ENCODE measurements around the gene ATP5F1D.

The ATP5F1D gene

DNA sequence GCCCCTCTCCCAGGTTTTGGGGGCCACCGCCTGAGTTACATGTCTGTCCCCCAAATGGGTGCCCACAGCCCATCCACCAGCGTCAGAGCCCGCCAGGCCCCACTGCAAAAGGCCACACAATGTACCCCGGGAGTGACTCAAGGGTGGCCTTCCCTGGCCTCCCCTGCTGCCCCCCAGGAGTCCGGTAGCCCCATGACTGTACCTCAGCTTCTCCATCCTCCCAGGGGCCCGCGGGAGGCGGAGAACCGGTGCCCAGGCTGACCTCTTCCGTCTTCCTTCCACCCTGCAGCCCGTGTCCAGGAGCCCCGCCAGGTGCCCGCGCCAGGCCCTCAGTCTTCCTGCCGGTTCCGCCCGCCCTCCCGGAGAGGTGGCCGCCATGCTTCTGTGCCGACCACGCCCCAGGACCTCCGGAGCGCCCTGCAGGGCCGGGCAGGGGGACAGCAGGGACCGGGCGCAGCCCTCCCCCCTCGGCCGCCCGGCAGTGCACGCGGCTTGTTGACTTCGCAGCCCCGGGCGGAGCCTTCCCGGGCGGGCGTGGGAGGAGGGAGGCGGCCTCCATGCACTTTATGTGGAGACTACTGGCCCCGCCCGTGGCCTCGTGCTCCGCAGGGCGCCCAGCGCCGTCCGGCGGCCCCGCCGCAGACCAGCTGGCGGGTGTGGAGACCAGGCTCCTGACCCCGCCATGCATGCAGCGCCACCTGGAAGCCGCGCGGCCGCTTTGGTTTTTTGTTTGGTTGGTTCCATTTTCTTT lies 14.1 kb upstream of the ATP5F1D start:
- TF ChIP-seq, protein P1, sequence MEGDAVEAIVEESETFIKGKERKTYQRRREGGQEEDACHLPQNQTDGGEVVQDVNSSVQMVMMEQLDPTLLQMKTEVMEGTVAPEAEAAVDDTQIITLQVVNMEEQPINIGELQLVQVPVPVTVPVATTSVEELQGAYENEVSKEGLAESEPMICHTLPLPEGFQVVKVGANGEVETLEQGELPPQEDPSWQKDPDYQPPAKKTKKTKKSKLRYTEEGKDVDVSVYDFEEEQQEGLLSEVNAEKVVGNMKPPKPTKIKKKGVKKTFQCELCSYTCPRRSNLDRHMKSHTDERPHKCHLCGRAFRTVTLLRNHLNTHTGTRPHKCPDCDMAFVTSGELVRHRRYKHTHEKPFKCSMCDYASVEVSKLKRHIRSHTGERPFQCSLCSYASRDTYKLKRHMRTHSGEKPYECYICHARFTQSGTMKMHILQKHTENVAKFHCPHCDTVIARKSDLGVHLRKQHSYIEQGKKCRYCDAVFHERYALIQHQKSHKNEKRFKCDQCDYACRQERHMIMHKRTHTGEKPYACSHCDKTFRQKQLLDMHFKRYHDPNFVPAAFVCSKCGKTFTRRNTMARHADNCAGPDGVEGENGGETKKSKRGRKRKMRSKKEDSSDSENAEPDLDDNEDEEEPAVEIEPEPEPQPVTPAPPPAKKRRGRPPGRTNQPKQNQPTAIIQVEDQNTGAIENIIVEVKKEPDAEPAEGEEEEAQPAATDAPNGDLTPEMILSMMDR (conservative IDR thresholded peaks at IDR 0.05), result no peak
- H3K27ac ChIP-seq, result no peak overlapping the region

GRCh38 chr19:1228161-1228957 lies 13.2 kb upstream of the ATP5F1D start:
- H3K27ac ChIP-seq, result no peak overlapping the region
- TF ChIP-seq, protein P1 (conservative IDR thresholded peaks at IDR 0.05), result no peak

GRCh38 chr19:1229056-1229923 lies 12.3 kb upstream of the ATP5F1D start:
- TF ChIP-seq, protein P1 (conservative IDR thresholded peaks at IDR 0.05), result no peak

DNA sequence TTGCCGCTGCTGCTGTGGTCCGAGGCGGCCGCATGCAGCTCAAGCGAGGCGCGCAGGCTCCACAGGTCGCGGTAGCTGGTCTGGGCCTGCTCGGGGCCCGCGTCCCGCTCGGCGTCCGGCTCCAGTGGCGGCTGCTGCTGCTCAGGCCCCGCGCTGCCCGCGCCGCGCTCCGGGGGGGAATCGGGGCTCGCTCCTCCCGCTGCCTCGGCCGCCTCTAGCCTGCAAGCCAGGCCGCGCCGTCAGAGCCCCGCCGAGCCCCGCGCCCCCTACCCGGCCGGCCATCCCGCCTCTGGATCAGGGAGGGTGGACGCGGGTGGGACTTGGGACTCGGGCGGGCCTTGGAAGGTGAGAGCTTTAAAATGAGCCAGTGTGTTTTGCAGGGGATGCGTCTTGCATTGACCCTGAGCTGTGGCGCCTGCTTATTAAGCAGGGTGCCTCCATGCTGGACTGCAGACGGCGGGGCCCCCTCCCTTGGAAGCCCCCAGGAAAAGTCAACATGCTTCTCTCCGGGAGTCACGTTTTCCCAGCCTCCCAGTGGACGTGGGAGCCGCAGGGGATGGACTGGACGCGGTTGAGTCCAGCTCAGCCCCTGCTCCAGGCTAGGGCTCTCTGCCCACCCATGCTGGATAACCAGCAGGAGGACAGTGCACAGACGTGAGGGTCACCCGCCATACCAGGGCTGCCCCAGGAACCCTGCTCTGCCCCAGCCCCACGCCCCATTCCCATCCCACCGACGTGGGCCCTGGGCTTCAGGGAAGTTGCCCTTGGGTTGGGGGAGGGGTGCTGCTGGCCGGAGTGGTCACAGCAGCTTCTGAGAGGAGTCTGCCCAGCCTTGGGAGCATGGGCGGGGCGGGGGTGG lies 11.4 kb upstream of the ATP5F1D start:
- TF ChIP-seq, protein P1 (conservative IDR thresholded peaks at IDR 0.05), result no peak
- H3K27ac ChIP-seq, result no peak overlapping the region

More at GRCh38 chr19:1229056-1229923, 12.3 kb upstream of the ATP5F1D start:
- no peak overlapping the region for H3K27ac ChIP-seq

- TF ChIP-seq, protein P1 (conservative IDR thresholded peaks at IDR 0.05), result no peak
- H3K27ac ChIP-seq, result no peak overlapping the region
Observed at GRCh38 chr19:1230783-1231489, 10.6 kb upstream of the ATP5F1D start.
